Measurements from ENCODE around the gene NDUFV3. TPM values are rescaled to one million over a fixed set of nuclear protein-coding genes. Genes with fewer than 3 reads are reported as not detected.
"Not testable (repeated sequence)": the region's sequence is repeated elsewhere in the genome, so short reads cannot be mapped to it uniquely, and the experiment has no call there.

Gene NDUFV3
- total and polyA plus RNA-seq, 4 donors, result 25.9 to 44.0 (median 36.1) TPM

GRCh38 chr21:42911920-42912319 is 18.8 kb downstream of the NDUFV3 start:
- H3K4me3 ChIP-seq (ENCODE audit: low read depth, low read length); H3K27ac ChIP-seq (ENCODE audit: low read depth, low read length); H3K4me1 ChIP-seq (ENCODE audit: control insufficient read depth, insufficient read depth, low read length); DNase-seq (ENCODE audit: low read depth in 4 of 6, low spot score in 6 of 6); H3K9me3 ChIP-seq (ENCODE audit: control insufficient read depth, insufficient read depth, low read length); H3K27me3 ChIP-seq (ENCODE audit: control insufficient read depth, insufficient read depth, low read length): not testable (repeated sequence)
- H3K36me3 ChIP-seq (ENCODE audit: control insufficient read depth, insufficient read depth, low read length), result peaks cover 55% of the 10 kb centered on the region
- WGBS (ENCODE audit: insufficient coverage), result 82% methylated on average over 2 of the region's 6 CpGs

- Histone ChIP-seq H3K27me3 (ENCODE audit: control insufficient read depth, insufficient read depth, low read length) (no peaks in the 10 kb centered on the region), H3K27ac (ENCODE audit: low read depth, low read length) (no peak overlapping the region), H3K4me1 (ENCODE audit: control insufficient read depth, insufficient read depth, low read length) (no peaks in the 10 kb centered on the region), H3K9me3 (ENCODE audit: control insufficient read depth, insufficient read depth, low read length) (no peaks in the 10 kb centered on the region), H3K36me3 (ENCODE audit: control insufficient read depth, insufficient read depth, low read length) (peaks cover 45% of the 10 kb centered on the region), H3K4me3 (ENCODE audit: low read depth, low read length) (no peak overlapping the region)
- WGBS (ENCODE audit: insufficient coverage), result 93% methylated on average over 6 of the region's 7 CpGs
- no peak for DNase-seq (ENCODE audit: low read depth in 4 of 6, low spot score in 6 of 6)
These were observed 20.4 kb downstream of the NDUFV3 start for GRCh38 chr21:42913476-42913875.

GRCh38 chr21:42918291-42918690 is 25.2 kb downstream of the NDUFV3 start:
- WGBS (ENCODE audit: insufficient coverage), result no CpG with 5 or more reads among the region's 6 CpGs

DNA sequence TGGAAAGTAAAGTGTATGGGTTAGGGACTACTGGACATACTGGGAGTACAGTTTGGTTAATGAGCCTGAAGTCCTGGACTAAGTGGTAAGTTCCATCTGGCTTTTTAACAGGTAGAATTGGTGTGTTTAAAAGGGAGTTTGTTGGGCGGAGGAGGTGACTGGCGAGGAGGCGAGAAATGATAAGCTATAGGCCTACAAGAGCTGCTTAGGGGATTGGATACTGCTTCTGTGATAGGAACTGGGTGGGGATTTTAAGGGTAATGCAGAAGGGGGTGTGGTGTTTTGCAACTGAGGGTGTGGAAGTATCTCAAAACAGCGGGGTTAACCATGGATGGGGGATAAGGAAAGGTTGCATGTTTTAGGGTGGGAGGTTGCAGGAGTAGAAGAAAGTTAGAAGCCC is 28.8 kb downstream of the NDUFV3 start:
- 94% methylated on average over 4 of the region's 4 CpGs for WGBS (ENCODE audit: insufficient coverage)
- no peaks in the 10 kb centered on the region for H3K27me3 ChIP-seq (ENCODE audit: control insufficient read depth, insufficient read depth, low read length)
- DNase-seq (ENCODE audit: low read depth in 4 of 6, low spot score in 6 of 6), result no peak
- no peak overlapping the region for H3K4me3 ChIP-seq (ENCODE audit: low read depth, low read length)
- no peaks in the 10 kb centered on the region for H3K36me3 ChIP-seq (ENCODE audit: control insufficient read depth, insufficient read depth, low read length)
- no peaks in the 10 kb centered on the region for H3K9me3 ChIP-seq (ENCODE audit: control insufficient read depth, insufficient read depth, low read length)
- H3K4me1 ChIP-seq (ENCODE audit: control insufficient read depth, insufficient read depth, low read length), result peaks cover 7% of the 10 kb centered on the region
- no peak overlapping the region for H3K27ac ChIP-seq (ENCODE audit: low read depth, low read length)

More at GRCh38 chr21:42918291-42918690, 25.2 kb downstream of the NDUFV3 start:
- H3K27me3 ChIP-seq (ENCODE audit: control insufficient read depth, insufficient read depth, low read length), result no peaks in the 10 kb centered on the region
- no peak overlapping the region for H3K27ac ChIP-seq (ENCODE audit: low read depth, low read length)
- DNase-seq (ENCODE audit: low read depth in 4 of 6, low spot score in 6 of 6), result no peak
- peaks cover 9% of the 10 kb centered on the region for H3K36me3 ChIP-seq (ENCODE audit: control insufficient read depth, insufficient read depth, low read length)
- H3K4me3 ChIP-seq (ENCODE audit: low read depth, low read length), result no peak overlapping the region
- no peaks in the 10 kb centered on the region for H3K4me1 ChIP-seq (ENCODE audit: control insufficient read depth, insufficient read depth, low read length)
- no peaks in the 10 kb centered on the region for H3K9me3 ChIP-seq (ENCODE audit: control insufficient read depth, insufficient read depth, low read length)

DNA sequence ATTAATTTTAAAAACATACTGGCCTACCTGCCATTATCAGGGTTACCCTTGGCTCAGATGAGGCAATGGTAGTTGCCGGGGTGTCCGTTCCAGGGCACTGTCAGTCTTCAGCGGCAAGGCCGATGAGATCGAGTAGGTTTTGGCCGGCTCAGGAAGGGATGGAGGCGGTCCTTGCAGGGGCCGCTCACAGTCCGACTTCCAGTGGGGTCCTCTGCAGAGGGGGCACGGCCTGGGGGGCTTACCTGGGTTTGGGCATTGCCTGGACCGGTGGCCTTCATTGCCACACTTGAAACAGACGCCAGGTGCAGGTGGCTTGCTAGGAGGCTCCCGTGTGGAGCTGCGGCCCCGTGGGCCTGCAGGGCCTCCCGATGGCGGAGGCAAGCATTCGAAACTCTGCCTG is 29.8 kb downstream of the NDUFV3 start:
- H3K36me3 ChIP-seq (ENCODE audit: control insufficient read depth, insufficient read depth, low read length), result no peaks in the 10 kb centered on the region
- H3K27me3 ChIP-seq (ENCODE audit: control insufficient read depth, insufficient read depth, low read length), result no peaks in the 10 kb centered on the region
- DNase-seq (ENCODE audit: low read depth in 4 of 6, low spot score in 6 of 6), result no peak
- peaks cover 7% of the 10 kb centered on the region for H3K4me1 ChIP-seq (ENCODE audit: control insufficient read depth, insufficient read depth, low read length)
- WGBS (ENCODE audit: insufficient coverage), result 97% methylated on average over 15 of the region's 18 CpGs
- no peak overlapping the region for H3K27ac ChIP-seq (ENCODE audit: low read depth, low read length)
- H3K9me3 ChIP-seq (ENCODE audit: control insufficient read depth, insufficient read depth, low read length), result no peaks in the 10 kb centered on the region
- no peak overlapping the region for H3K4me3 ChIP-seq (ENCODE audit: low read depth, low read length)

- peak; percentile 43 to 90 (median 55) for DNase-seq (ENCODE audit: low read depth in 4 of 6, low spot score in 6 of 6)
- Histone ChIP-seq H3K4me1 (ENCODE audit: control insufficient read depth, insufficient read depth, low read length) (peaks cover 7% of the 10 kb centered on the region), H3K4me3 (ENCODE audit: low read depth, low read length) (peak overlapping the region; percentile 12), H3K27me3 (ENCODE audit: control insufficient read depth, insufficient read depth, low read length) (no peaks in the 10 kb centered on the region), H3K27ac (ENCODE audit: low read depth, low read length) (no peak overlapping the region), H3K9me3 (ENCODE audit: control insufficient read depth, insufficient read depth, low read length) (no peaks in the 10 kb centered on the region), H3K36me3 (ENCODE audit: control insufficient read depth, insufficient read depth, low read length) (no peaks in the 10 kb centered on the region)
- WGBS (ENCODE audit: insufficient coverage), result 22% methylated on average over 18 of the region's 18 CpGs
These were observed 30.7 kb downstream of the NDUFV3 start for GRCh38 chr21:42923553-42924432.

- WGBS (ENCODE audit: insufficient coverage), result 93% methylated on average over 6 of the region's 6 CpGs
- Histone ChIP-seq H3K9me3 (ENCODE audit: control insufficient read depth, insufficient read depth, low read length) (no peaks in the 10 kb centered on the region), H3K27ac (ENCODE audit: low read depth, low read length) (no peak overlapping the region), H3K4me1 (ENCODE audit: control insufficient read depth, insufficient read depth, low read length) (peaks cover 7% of the 10 kb centered on the region), H3K4me3 (ENCODE audit: low read depth, low read length) (no peak overlapping the region), H3K36me3 (ENCODE audit: control insufficient read depth, insufficient read depth, low read length) (no peaks in the 10 kb centered on the region), H3K27me3 (ENCODE audit: control insufficient read depth, insufficient read depth, low read length) (no peaks in the 10 kb centered on the region)
- no peak for DNase-seq (ENCODE audit: low read depth in 4 of 6, low spot score in 6 of 6)
These were observed 31.3 kb downstream of the NDUFV3 start for GRCh38 chr21:42924433-42924751.

GRCh38 chr21:42925114-42925926 is 32.2 kb downstream of the NDUFV3 start, which contains the start of gene ERVH48-1:
Gene ERVH48-1, minus strand, starts transcription at chr21:42925630. Its CDS starts 6,624 bp downstream, at chr21:42919006.
- no peaks in the 10 kb centered on the region for H3K9me3 ChIP-seq (ENCODE audit: control insufficient read depth, insufficient read depth, low read length)
- H3K4me1 ChIP-seq (ENCODE audit: control insufficient read depth, insufficient read depth, low read length), result peaks cover 7% of the 10 kb centered on the region
- H3K36me3 ChIP-seq (ENCODE audit: control insufficient read depth, insufficient read depth, low read length), result no peaks in the 10 kb centered on the region
- DNase-seq (ENCODE audit: low read depth in 4 of 6, low spot score in 6 of 6), result no peak
- no peak within 1 kb of the TSS for H3K4me3 ChIP-seq (ENCODE audit: low read depth, low read length)
- no peaks in the 10 kb centered on the region for H3K27me3 ChIP-seq (ENCODE audit: control insufficient read depth, insufficient read depth, low read length)
- WGBS (ENCODE audit: insufficient coverage), result 95% methylated on average over 27 of the region's 29 CpGs
- no peak within 1 kb of the TSS for H3K27ac ChIP-seq (ENCODE audit: low read depth, low read length)

DNA sequence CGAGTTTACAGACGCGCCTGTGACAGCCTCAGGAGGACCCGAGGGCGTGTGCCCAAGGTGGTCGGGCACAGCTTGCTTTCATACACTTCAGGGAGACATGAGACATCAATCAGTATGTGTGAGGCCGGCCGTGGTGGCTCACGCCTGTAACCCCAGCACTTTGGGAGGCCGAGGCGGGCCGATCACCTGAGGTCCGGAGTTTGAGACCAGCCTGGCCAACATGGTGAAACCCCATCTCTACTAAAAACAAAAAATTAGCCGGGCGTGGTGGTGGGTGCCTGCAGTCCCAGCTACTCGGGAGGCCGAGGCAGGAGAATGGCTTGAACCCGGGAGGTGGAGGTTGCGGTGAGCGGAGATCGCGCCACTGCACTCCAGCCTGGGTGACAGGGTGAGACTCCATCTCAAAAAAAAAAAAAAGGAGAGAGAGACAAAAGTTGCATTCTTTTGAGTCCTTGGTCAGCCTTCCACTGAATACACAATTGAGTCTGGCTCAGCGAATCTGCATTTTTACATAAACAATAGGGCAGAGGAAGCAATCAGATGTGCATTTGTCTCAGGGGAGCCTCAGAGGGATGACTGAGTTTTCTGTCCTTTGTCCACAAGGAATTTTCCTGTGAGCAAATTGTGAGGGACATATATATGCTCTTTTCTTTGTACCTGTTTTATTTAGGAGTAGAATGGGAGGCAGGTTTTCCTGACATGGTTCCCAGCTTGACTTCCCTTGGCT is 34.5 kb downstream of the NDUFV3 start:
- WGBS (ENCODE audit: insufficient coverage), result 97% methylated on average over 18 of the region's 23 CpGs

More for the DNA sequence above, 34.5 kb downstream of the NDUFV3 start:
- H3K4me1 ChIP-seq (ENCODE audit: control insufficient read depth, insufficient read depth, low read length); H3K4me3 ChIP-seq (ENCODE audit: low read depth, low read length); DNase-seq (ENCODE audit: low read depth in 4 of 6, low spot score in 6 of 6); H3K36me3 ChIP-seq (ENCODE audit: control insufficient read depth, insufficient read depth, low read length); H3K9me3 ChIP-seq (ENCODE audit: control insufficient read depth, insufficient read depth, low read length); H3K27me3 ChIP-seq (ENCODE audit: control insufficient read depth, insufficient read depth, low read length); H3K27ac ChIP-seq (ENCODE audit: low read depth, low read length): not testable (repeated sequence)

All from spinal cord (tissue), 10 donors.